Measurements from ENCODE around the gene C10orf105.

- no peak for TF ChIP-seq EZH2phosphoT487 (IDR thresholded peaks at IDR 0.05; ENCODE audit: borderline replicate concordance, low read depth, low read length)
- TF ChIP-seq, protein P1, sequence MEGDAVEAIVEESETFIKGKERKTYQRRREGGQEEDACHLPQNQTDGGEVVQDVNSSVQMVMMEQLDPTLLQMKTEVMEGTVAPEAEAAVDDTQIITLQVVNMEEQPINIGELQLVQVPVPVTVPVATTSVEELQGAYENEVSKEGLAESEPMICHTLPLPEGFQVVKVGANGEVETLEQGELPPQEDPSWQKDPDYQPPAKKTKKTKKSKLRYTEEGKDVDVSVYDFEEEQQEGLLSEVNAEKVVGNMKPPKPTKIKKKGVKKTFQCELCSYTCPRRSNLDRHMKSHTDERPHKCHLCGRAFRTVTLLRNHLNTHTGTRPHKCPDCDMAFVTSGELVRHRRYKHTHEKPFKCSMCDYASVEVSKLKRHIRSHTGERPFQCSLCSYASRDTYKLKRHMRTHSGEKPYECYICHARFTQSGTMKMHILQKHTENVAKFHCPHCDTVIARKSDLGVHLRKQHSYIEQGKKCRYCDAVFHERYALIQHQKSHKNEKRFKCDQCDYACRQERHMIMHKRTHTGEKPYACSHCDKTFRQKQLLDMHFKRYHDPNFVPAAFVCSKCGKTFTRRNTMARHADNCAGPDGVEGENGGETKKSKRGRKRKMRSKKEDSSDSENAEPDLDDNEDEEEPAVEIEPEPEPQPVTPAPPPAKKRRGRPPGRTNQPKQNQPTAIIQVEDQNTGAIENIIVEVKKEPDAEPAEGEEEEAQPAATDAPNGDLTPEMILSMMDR (conservative IDR thresholded peaks at IDR 0.05; ENCODE audit: low read length): no peak
Observed at GRCh38 chr10:71744897-71745663, 25.5 kb upstream of the C10orf105 start.

All from OCI-LY7 (cell line).